PC-3 (cell line): Measurements from ENCODE around the gene PCAT7.

Experiments
- CTCF ChIP-seq: fragments of 300-600 bp; sonication (generic); conservative IDR thresholded peaks from 2 replicates; pipeline ENCODE4 v1.5.1; 2017; ENCODE audit warnings: antibody characterized with exemption, low read depth, mild to moderate bottlenecking, low read length
- EZH2 ChIP-seq: fragments of 300-600 bp; sonication (generic); IDR thresholded peaks from one replicate; pipeline ENCODE4 v1.6.1; 2017; ENCODE audit warnings: antibody characterized with exemption, mild to moderate bottlenecking, low read length; ENCODE audit not compliant: unreplicated experiment

GRCh38 chr9:94507531-94508258, 47.2 kb upstream of the PCAT7 start:
- TF ChIP-seq CTCF = no peak
- no peak for TF ChIP-seq EZH2
